ENCODE measurements around the gene TMEM121B.
A peak's percentile ranks its signal among the peaks of the same experiment; 100 is the strongest.

Gene TMEM121B

DNA sequence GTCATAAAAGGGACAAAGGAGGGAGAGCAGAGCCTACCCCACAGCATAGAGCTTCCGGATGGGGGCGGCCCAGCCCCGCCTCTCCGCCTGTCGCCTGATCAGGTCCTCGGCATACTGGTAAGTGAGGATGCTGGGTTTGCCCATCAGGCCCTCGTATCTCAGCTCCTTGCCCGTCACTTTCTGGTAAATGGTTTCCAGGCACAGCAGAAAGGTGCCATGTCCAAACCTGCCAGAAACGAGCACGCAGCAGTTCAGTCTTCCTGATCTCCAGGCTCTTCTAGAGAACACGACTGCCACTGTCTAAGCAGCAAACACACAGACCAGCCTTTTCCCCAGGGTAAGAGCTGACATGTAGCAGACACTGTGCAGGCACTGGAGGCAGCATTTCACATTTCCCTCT, 17.4 kb upstream of the TMEM121B start:
- no peak for DNase-seq (ENCODE audit: low read depth in 1 of 2, low spot score in 1 of 2)

DNA sequence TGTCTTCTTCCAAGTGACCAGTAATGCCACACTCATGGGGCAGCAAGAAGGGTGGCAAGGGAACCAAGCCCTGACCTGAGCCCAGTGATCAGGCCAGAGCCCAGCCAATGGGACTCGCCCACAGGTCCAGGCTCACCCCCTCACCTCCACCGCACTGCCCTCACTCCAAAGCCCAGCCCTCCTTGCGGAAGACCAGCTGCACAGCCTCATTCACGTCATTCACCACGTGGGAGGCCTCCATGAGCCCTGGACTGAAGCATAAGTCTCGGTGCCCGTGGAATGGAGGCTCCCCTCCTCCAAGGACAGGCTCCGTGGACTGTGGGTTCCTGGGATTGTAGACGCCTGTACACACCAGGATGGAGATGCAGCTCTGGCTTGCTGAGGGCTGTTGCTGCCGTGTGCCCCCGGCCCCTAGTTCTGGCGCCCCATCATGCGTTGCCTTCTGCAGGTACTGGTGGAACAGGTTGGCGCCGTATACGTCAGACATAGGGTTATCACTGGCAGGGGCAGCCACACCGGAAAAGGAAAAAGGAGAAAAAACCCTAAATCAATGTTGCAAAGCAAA, 16.8 kb upstream of the TMEM121B start:
- DNase-seq (ENCODE audit: low read depth in 1 of 2, low spot score in 1 of 2), result no peak

DNA sequence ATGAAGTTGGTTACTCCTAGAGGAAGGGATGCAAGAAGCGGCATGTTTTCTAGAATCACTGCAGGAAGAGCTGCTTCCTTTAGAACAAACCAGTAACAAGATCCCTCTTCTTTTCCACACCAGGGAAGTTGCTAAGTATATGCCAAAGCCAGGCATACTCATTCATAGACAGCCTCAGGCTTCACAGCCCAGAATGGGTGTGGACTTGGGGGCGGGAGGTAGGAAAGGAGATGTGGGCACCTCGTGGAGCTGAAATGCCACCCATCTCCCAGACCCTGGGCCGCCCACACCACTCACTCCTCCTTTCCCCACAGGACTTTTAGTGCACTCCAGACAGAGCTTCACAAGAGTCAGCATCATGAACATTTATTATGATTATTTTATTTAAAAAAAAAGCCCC, 16.0 kb upstream of the TMEM121B start:
- DNase-seq (ENCODE audit: low read depth in 1 of 2, low spot score in 1 of 2), result no peak

DNA sequence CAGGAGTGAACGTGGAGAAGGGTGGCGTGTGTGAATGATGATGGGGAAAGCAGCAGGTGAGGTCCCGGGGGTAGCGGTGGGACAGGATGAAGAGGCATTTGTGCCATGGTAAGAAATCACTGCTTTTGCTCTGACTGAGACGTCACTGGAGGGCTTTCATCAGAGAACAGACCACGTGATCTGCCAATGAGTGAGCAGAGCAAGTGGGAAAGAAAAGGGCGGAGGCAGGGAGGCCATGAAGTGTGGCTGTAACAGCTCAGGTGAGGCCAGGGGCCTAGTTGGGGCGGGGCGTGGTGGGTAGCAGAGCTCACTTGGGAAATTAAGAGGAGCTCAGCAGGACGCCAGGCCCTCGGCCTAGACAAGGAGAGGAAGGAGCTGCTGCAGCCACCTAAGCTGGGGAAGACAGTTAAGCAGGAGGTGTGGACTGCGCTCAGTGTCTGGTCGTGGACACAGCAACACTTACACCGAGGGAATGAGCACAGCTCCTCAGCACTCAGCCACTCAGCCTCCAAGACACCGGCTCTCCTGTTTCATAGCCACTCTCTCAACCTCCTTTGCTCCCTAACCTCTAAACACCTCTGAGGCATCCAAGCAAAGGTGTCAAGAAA, 14.1 kb upstream of the TMEM121B start:
- DNase-seq (ENCODE audit: low read depth in 1 of 2, low spot score in 1 of 2), result no peak

DNA sequence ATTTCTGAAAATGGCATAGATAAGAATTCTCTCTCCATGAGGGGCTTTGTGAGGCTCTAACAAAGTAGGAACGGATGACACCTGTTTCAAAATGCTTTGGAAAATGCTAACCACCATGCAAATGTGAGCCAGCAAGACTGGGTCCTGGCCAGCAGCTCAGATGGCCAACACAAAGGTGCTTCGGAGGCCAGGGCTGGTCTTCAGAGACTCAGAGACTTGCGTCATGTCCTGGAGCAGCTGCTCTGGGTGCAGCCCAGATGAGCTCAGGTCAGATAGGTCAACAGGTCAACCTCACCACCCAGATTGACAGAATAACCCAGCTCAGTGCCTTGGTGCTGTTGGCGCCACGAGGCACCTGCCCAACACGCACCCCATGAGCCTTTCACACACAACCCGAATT, 12.0 kb upstream of the TMEM121B start:
- DNase-seq (ENCODE audit: low read depth in 1 of 2, low spot score in 1 of 2), result no peak

DNA sequence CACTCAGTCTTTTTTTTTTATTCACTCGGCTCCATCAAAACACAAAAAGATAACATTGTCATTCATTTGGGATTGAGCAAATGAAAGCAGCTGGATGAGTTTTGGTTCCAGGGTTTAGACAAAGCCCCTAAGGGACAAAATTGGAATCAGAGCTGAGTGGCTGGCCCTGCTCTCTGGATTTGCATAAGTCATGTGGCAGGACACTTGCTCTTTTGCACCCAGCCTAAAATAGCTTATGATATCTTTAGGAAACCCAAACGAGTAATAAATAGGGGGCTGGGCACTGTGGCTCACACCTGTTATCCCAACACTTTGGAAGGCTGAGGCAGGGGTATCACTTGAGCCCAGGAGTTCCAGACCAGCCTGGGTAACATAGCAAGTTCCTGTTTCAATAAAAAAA, 11.0 kb upstream of the TMEM121B start:
- no peak for DNase-seq (ENCODE audit: low read depth in 1 of 2, low spot score in 1 of 2)

DNA sequence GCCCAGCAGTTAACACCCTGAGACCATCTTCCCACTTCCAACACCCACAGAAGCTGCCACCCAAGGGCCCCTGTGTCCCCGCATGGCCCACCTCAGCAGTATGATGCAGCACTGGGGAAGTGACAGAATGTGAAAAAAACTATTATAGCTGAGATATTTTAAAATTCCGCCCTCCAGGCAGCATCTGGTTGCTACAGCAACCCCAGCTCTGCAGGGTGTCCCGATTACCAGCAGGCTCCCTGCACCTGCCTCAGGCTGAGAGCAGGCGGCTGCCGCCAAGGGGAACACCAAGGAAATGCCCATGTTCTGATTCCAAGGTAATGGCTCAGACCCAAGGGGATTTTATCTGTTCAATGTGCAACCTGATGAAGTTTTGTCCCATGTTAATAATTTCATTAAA, 10.5 kb upstream of the TMEM121B start:
- DNase-seq (ENCODE audit: low read depth in 1 of 2, low spot score in 1 of 2), result no peak

DNA sequence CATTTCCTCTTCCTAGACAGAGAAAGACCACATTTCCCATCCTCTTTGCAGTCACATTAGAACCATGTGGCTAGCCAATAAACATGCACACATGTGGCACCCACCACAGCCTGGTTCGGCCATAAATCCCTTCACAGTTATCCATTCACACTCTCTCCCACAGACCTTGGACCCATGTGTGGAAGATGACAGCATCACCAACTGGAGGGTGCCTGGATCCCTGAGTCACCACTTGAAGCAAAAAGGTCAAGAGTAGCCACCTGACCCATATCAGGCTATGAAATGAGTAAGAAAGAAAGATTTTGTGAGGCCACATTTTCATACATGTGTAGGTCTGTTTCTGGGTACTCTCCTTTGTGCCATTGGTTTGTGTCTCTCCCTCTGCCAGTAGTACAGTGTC, 9.0 kb upstream of the TMEM121B start:
- no peak for DNase-seq (ENCODE audit: low read depth in 1 of 2, low spot score in 1 of 2)

DNA sequence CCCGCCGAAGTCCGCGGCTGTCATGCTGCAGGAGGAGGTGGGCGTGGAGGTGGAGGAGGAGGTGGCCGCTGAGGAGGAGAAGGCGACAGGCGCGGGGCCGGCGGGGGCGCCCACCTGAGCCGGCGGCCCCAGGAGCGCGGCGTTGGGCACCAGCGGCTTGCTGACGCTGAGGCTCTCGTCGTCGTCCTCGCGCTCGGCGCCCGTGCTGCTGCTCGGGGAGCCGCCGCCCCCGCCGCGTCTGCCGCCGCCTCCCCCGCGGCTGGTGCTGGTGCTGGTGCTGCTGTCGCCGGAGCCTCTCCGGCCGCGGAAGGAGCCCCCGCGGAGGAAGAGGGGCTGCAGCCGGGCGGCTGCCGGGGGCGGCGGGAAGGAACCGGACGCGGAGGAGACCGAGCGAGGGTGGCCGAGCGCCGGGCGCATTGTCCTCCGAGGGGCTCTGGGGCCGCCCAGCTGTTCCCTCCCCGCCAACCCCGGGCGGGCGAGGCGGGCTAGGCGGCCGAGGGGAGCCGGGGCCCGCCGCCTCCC, 388 bp downstream of the TMEM121B start:
- no peak for DNase-seq (ENCODE audit: low read depth in 1 of 2, low spot score in 1 of 2)

DNA sequence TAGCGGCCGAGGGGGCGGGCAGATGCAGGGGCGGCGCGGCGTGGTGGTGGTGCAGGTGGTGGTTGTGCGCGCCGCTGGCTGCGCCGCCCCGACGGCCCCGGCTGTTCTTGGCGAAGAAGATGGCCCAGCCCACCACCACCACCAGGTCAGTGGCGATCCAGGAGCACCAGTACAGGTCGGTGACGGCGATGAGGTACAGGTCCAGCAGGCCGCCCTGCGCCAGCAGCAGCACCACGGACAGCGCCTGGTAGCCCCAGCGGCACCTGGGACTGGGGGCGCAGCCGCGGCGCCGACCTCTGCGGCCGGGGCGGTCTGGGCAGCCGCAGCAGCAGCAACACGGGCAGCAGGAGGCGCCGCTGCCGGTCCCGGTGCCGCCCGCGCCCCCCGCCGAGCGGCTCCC, 879 bp downstream of the TMEM121B start:
- peak; percentile 24 to 32 for DNase-seq (ENCODE audit: low read depth in 1 of 2, low spot score in 1 of 2)

DNA sequence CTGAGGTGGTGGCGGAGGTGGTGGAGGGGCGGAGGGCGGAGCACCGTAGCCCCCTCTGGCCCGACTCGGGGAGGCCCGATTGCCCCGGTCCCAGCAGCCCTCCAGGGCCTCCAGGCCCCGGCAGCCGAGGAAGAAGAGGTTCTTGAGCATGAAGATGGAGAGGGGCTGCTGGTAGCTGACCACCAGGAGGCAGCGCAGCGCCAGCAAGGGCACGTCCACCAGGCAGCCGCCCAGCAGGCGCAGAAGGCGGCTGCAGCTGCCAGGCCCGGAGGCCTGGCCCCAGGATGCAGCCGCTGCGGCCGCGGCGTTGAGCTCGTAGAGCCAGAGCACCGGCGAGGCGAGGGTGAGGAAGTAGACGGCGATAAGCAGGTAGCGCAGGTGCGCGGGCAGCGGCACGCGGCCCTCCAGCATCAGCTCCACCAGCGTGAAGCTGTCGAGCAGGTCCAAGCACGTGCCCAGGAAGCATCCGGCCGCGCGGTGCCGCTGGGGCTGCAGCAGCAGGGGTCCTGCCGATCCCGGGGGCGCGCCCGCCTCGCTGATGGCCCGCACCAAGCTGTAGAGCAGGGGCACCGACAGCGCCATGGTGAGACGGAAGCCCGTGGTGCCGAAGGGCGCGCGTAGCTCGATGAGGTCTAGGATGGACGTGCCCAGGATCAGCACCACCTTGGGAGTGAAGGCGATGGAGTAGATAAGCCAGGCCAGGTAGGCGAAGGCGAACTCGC, 1.5 kb downstream of the TMEM121B start:
- DNase-seq (ENCODE audit: low read depth in 1 of 2, low spot score in 1 of 2), result no peak

DNA sequence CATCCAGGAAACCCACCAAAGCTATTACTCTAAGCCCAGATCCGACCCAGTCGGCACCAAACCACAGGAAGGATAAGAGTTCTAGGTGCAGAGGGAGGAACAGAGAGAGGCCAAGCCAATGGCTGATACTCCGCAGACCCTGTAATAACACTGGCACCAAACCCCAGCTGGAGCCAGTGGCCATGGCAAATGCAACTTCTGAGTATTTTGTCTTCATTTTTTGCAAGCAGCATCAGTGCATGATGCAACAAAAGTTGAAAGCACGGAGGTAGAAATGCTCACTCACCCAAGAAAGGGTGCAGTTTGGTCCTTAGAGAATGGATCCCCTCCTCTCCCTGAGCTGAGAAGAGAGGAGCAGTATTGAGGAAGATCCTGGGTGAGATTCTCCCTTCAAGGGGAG, 2.8 kb downstream of the TMEM121B start:
- no peak for DNase-seq (ENCODE audit: low read depth in 1 of 2, low spot score in 1 of 2)

DNA sequence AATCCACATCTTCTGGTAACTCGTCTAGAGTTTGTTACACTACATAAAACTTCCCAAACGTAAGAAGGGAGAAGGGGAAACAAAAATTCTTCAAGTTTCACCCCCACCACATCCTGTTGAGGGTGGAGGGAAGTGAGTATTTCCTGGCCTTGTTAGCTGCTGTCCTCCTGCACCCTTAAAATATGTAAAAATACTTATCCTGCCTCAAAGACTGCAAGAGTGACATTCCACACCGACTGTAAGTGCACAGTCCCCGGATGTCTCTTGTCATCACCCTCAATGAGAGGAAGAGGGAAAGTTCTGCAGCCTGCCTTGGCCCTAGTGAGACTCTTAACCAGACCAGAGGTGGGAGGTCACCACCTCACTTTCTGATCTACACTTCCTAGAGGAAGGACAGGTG, 3.3 kb downstream of the TMEM121B start:
- DNase-seq (ENCODE audit: low read depth in 1 of 2, low spot score in 1 of 2), result no peak

DNA sequence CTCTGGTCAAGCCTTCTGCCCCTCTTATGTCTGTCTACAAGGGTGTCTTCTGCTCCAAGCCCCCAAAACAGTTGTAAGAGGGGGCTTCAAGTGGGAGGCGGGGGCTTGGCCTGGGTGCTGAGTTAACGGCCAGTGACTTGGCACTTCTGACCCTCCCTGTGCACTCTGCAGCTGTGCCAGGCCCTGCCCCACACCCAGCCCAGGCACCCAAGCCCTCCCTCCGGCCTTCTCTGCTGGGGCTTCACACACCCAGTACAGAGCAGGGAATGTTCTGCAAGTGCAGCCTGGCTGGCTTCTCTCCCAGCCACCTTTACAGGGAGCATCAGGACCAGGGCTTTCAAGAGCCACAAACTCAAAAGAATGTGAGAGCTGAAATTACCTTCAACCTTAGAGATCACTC, 3.8 kb downstream of the TMEM121B start:
- DNase-seq (ENCODE audit: low read depth in 1 of 2, low spot score in 1 of 2), result no peak

DNA sequence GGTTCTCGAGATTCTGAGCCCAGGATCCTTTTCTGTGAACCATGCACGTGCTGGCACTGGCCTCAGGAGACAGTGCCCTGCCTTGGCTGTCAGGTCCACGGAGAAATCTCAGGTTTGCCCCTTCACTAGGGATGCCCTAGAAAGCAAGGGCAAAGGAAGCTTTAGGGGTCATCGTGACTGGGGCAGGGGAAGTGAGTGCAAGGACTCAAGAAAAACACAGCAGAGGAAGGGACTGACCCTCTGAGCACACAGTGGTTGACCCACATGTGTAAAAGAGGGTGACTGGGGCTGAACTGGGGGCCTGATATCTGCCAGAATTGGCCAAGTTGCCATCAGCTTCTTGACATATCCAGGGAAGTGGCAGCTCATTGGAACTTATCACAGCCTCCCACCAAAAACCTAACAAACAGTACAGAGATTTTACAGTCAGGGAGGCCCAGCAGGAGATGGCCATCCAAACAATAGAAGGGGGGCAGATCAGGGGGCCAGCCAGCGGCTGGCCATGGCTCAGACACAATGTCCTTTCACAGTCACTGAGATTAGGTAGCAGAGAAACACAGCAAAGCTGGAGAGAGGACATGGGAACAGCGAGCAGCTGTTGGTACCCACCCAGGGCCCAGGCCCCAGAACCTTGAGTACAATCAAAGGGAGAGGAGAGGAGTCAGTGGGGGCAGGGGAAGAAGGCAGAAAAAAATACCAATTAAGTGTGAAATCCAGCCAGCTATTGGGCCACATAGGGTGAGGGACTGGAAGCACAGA, 4.4 kb downstream of the TMEM121B start:
- DNase-seq (ENCODE audit: low read depth in 1 of 2, low spot score in 1 of 2), result no peak

DNA sequence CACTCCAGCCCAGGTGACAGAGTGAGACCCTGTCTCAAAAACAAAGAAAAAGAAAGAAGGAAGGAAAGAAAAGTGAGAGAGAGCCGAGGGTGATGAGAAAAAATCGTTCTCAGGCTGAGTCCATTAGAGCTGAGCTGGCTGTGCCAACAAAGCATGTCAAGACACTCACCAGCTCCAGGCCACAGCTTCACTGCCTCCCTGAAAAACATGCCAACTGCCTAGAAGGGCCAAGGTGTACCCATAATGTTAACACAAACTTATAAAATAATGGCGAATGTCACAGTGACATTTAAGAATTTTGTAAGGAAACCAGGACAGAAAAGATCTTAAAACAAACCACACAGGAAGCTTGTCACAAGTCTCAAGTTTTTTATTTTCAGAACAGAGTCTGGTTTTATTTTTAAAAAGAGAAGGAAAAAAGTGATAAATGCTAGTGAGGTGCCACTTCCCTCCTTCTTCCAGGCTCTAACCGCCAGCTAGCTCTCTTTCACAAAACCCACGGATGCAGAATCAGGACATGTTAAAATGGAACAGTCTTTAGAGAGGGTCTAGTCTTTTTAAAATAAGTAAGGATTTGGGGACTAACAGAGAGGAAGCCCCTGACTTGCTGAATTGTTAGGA, 5.1 kb downstream of the TMEM121B start:
- no peak for DNase-seq (ENCODE audit: low read depth in 1 of 2, low spot score in 1 of 2)

DNA sequence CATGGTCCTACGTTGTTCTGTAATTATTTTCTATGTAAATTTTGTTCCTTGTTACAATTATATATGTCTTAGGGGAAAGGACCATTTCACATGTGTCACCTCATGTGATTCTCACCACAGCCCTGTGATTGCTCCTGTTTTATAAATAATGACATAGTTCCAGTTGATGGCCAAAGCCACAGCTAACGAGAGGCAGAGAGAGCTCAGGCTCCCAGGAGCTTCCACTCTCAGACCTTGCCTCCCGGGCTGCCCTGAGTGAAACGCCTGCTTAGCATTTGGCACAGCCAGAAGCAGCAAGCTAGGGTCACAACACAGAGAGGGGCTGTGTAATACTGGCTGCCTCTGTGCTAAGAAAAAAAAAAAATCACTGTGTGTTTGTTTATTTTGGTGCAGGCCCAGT, 5.9 kb downstream of the TMEM121B start:
- DNase-seq (ENCODE audit: low read depth in 1 of 2, low spot score in 1 of 2), result no peak

DNA sequence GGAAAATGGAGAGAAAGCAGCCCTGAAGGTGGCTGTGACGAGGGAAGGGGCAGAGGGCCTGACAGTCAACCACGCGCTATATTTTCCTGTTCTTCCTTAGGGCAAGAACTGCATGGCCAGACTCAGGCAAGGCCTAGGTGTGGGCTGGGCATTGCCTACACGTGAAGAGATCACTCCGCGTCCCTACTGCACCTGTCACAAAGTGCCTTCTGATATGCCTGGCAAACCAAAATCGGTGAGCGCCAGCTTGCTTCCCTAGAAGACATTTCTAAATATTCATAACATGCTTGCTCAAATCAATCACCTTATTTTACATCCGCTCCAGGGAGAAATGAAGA, 6.3 kb downstream of the TMEM121B start:
- DNase-seq (ENCODE audit: low read depth in 1 of 2, low spot score in 1 of 2), result no peak

DNA sequence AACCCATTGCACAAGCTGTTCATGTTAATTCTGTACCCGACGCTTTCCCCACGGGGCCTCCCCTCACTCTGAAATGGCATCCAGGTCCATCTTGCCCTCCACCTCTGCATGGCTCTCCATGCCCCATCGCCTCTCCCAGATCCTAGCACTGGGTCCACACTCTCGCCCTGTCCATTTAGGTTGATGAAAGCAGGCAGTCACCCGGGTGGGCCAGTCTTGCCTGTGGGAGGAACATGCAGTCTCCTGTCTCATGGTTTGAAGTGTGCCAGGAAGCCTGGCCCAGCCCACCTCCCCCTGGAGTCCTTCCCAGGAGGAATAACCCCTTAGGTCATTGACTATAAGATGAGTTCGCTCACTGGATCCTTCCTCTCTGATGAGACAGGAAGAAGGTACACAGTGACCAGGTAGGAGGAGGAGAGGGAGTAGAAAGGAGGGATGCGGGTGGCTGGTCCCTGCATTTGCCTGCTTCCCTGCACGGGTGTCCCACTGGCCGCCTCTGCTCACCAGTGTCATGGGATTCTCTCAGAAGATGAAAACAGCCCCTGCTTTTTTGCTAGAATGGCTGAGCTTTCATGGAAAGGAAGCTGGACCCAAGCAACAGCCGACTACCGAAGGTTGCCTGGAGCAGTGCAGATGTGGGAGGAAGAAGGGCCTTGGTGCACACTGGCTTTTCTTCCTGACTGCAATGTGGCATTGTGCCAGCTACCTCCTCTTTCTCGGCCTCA, 6.8 kb downstream of the TMEM121B start:
- DNase-seq (ENCODE audit: low read depth in 1 of 2, low spot score in 1 of 2), result no peak

DNA sequence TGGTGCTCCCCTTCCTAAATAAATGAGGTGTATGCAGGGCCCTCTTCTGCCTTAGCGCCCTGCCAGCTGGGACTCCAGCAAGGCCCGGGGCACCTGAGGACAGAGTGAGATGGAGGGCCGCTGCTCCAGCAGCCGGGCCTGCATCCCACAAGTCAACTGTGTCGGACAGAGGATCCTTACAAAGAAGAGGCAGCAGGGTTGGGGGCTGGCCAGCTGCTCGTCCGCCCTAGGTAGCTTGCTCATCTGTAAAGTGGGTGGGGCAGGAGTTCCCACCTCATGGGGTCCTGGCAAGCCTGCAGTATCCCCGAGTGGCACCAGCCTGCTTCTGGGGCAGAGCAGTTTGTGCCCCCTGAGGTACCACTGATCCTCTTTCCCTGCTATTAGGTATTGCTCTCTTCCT, 7.6 kb downstream of the TMEM121B start:
- no peak for DNase-seq (ENCODE audit: low read depth in 1 of 2, low spot score in 1 of 2)

DNA sequence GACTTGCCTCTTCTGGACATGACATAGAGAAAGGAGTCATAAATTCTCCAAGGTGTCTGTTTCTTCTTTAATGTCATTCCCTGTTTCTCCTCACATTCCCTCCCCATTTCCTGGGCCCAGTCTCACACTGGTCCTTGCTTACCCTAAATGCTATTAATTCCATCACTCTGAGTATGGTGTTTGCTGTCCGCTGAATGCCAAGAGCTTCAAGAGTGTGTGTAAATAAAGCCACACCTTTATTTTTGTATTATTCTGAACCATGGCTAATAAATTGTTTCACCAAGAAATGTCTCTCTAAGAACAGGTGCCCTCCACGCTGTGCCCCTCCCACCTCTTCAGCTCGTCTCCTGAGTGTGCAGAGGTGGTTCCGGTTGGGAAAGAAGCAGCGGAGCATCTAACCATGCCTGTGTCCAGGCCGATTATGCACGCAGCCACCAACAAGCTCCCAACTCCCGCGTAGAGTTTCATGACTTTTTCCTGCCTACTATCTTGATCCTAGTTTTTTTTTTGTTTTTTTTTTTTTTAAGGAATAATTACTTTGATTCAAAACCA, 8.6 kb downstream of the TMEM121B start:
- no peak for DNase-seq (ENCODE audit: low read depth in 1 of 2, low spot score in 1 of 2)
